ENCODE measurements around the gene NMT1.

DNA sequence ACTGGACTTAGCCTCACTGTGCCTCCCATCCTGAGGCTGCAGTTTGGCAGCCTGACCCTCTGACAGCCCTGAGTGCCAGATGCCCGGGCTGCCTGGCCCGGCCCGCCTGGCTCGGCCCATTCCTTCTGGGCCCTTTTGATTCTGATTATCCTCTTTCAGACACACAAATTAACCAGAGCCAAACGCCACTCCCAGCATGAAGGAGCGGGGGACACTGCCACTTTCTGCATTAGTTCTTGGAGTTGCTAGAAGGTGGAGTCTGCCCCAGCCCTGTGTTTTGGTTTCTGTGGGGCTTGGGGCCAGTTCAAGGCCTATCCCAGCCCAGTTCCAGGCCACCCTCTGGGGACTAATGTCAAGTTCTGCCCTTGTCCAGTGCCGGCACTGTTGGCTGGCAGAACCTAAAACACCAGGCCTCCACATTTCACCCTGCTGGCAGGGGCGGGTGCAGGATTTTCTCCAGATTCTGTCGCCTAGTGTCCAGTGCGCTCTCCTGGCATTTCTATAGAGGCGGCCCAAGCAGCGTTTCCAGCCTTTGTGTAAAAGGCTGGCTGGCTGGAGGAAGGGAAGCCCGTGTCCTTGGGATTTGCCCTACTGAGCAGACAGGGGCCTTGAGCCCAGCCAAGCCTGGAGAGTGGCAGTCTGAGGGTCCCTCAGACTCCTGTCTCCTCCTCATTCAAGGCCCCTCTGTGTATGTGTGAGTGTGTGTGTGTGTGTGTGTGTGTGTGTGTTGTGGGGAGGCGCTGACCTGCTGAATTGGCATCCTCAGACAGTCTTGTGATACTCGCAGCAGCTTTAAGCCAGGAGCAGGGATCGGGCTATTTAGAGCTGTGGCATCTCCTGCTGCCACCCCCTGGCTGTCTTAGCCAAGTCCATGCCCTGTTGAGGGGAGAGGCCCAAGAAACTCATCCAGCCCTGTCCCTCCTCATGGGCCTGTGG is 49.8 kb downstream of the NMT1 start:
- TF ChIP-seq, protein P1, sequence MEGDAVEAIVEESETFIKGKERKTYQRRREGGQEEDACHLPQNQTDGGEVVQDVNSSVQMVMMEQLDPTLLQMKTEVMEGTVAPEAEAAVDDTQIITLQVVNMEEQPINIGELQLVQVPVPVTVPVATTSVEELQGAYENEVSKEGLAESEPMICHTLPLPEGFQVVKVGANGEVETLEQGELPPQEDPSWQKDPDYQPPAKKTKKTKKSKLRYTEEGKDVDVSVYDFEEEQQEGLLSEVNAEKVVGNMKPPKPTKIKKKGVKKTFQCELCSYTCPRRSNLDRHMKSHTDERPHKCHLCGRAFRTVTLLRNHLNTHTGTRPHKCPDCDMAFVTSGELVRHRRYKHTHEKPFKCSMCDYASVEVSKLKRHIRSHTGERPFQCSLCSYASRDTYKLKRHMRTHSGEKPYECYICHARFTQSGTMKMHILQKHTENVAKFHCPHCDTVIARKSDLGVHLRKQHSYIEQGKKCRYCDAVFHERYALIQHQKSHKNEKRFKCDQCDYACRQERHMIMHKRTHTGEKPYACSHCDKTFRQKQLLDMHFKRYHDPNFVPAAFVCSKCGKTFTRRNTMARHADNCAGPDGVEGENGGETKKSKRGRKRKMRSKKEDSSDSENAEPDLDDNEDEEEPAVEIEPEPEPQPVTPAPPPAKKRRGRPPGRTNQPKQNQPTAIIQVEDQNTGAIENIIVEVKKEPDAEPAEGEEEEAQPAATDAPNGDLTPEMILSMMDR (IDR thresholded peaks at IDR 0.05; ENCODE audit: low read length): no peak
- TF ChIP-seq EZH2 (optimal IDR thresholded peaks at IDR 0.05; ENCODE audit: low read depth, low read length): no peak

Data from MM.1S (cell line).